Brain microvascular endothelial cell (primary cell): ENCODE results near the gene CDYL.

Experiments used
- DNase-seq: peaks from one replicate; pipeline ENCODE4 v3.0.0-alpha.2; 2020
- H3K27ac ChIP-seq: fragments of 250-450 bp; sonication (Bioruptor Pico); 2 replicates; pipeline ENCODE4 v1.5.1; 2020; ENCODE audit warnings: mild to moderate bottlenecking, moderate library complexity
- H3K27me3 ChIP-seq: fragments of 250-450 bp; sonication (Bioruptor Pico); replicated peaks from 2 replicates; pipeline ENCODE4 v1.5.1; 2020; ENCODE audit warnings: mild to moderate bottlenecking
- H3K36me3 ChIP-seq: fragments of 250-450 bp; sonication (Bioruptor Pico); replicated peaks from 2 replicates; pipeline ENCODE4 v1.5.1; 2020; ENCODE audit warnings: mild to moderate bottlenecking
- H3K4me3 ChIP-seq: 2 replicates; pipeline ENCODE4 v1.5.1; 2011; ENCODE audit warnings: low read depth, mild to moderate bottlenecking, control low read depth, low read length, moderate library complexity
- in situ Hi-C: cut with HindIII; loops from 2 replicates; pipeline ENCODE4 v1.10.0; 2017; ENCODE audit warnings: low sequenced_read_pairs, low pct_ligation_motif_present
- TF ChIP-seq, protein P1 (sequence below): IDR thresholded peaks from 2 replicates; pipeline ENCODE4 v1.5.1; 2011; ENCODE audit warnings: low read depth, mild to moderate bottlenecking, moderate library complexity, low read length, control low read depth, inconsistent platforms; ENCODE audit errors: missing control alignments

The CDYL gene

DNA sequence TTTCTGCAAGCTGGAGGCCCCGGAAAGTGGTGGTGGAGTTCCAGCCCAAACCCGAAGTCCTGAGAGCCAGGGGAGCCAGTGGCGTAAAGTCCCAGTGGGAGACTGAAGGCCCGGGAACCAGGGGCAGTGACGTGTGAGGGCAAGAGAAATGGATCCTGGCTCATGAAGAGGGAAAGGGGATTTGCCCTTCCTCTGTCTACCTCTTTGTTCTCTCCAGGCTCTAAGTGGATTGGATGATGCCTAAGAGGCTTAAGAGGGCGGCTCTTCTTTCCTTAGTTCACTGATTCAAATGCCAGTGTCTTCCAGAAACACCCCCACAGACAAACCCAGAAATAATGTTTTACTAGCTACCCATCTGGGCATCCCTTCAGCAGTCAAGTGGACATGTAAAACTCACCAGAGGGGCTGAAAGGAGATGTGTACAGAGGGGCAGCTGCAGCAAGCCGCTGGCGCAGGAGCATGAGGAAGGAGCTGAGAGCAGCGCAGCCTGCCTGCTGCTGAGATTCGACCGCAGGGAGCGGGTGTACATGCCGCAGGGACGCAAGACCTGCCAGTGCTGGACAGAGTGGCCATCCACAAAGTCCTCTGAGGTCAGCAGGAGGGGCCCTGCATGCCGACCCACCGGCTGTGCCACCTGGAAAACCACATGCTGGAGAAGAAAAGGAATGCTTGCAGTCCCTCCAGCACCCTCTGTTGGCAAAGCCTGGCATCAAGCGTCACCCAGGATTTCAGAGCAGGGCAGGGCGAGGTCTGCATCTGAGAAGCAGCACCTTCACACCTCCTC, 29.5 kb downstream of the CDYL start:
- no peak for DNase-seq

DNA sequence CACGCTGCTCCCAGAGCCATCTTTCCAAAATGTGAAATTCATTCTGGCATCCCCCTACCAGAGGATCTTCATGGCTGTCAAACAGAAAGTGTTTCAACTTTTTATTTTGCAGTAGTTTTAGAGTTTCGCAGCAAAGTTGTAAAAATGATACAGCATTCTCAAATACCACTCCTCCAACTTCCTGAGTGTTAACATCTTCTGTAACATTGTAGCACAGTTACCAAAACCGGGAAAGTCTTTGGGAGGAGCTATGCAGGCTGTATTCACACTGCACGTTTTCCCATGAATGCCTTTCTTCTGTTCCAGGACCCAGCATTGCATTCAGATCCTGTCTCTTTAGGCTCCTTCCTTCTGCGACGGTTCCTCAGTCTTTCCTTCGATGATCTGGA, 30.1 kb downstream of the CDYL start:
- H3K36me3 ChIP-seq = no peaks in the 10 kb centered on the region
- H3K27ac ChIP-seq = no peak overlapping the region
- no peak for DNase-seq
- in situ Hi-C loops = no loop called here
- TF ChIP-seq, protein P1, sequence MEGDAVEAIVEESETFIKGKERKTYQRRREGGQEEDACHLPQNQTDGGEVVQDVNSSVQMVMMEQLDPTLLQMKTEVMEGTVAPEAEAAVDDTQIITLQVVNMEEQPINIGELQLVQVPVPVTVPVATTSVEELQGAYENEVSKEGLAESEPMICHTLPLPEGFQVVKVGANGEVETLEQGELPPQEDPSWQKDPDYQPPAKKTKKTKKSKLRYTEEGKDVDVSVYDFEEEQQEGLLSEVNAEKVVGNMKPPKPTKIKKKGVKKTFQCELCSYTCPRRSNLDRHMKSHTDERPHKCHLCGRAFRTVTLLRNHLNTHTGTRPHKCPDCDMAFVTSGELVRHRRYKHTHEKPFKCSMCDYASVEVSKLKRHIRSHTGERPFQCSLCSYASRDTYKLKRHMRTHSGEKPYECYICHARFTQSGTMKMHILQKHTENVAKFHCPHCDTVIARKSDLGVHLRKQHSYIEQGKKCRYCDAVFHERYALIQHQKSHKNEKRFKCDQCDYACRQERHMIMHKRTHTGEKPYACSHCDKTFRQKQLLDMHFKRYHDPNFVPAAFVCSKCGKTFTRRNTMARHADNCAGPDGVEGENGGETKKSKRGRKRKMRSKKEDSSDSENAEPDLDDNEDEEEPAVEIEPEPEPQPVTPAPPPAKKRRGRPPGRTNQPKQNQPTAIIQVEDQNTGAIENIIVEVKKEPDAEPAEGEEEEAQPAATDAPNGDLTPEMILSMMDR = no peak
- H3K4me3 ChIP-seq = no peak overlapping the region
- no peaks in the 10 kb centered on the region for H3K27me3 ChIP-seq

More for the DNA sequence above, 29.5 kb downstream of the CDYL start:
- no peaks in the 10 kb centered on the region for H3K36me3 ChIP-seq
- in situ Hi-C loops = no loop called here
- H3K27ac ChIP-seq = no peak overlapping the region
- H3K27me3 ChIP-seq = no peaks in the 10 kb centered on the region
- no peak overlapping the region for H3K4me3 ChIP-seq
- TF ChIP-seq, protein P1 = peak; percentile 83

DNA sequence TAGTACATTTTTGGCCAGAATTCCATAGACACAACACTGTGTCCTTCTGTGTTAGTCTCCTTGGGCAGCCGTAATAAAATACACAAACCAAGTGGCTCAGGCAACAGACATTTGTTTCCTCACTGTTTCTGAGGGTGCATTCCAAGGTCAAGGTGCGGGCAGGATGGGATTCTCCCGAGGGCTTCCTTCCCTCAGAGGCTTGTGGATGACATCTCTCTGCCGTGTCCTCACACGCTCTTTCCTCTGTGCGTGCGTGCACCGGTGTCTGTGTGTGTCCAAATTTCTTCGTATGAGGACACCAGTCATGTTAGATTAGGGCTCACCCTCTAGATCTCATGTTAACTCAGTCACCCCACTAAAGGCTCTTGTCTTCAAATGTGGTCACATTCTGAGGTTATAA, 30.6 kb downstream of the CDYL start:
- H3K36me3 ChIP-seq = no peaks in the 10 kb centered on the region

DNA sequence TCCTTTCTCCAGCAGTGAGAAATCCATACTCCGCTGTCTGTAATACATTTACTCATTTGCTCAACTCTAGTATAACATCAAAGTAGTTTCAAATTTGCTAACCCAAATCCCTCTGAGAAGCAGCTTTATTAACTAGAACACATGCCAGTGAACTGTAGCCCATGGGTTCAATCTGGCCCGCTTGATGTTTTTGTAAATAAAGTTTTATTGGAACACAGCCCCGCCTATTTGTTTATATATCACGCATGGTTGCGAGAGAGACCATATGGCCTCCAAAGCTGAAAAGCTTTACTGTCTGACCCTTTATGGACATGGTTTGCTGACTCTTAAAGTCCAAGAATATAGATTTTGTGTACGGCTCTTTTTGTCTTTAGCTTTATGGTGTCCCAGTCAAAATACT, 32.2 kb downstream of the CDYL start:
- no peaks in the 10 kb centered on the region for H3K27me3 ChIP-seq
- DNase-seq = no peak
- H3K4me3 ChIP-seq = no peak overlapping the region
- no peak overlapping the region for H3K27ac ChIP-seq
- TF ChIP-seq, protein P1 = no peak
- in situ Hi-C loops = no loop called here
- H3K36me3 ChIP-seq = no peaks in the 10 kb centered on the region

More for the DNA sequence above, 30.6 kb downstream of the CDYL start:
- Histone ChIP-seq H3K4me3 (no peak overlapping the region), H3K27ac (no peak overlapping the region), H3K27me3 (no peaks in the 10 kb centered on the region)
- in situ Hi-C loops = no loop called here
- TF ChIP-seq, protein P1 = no peak
- no peak for DNase-seq

DNA sequence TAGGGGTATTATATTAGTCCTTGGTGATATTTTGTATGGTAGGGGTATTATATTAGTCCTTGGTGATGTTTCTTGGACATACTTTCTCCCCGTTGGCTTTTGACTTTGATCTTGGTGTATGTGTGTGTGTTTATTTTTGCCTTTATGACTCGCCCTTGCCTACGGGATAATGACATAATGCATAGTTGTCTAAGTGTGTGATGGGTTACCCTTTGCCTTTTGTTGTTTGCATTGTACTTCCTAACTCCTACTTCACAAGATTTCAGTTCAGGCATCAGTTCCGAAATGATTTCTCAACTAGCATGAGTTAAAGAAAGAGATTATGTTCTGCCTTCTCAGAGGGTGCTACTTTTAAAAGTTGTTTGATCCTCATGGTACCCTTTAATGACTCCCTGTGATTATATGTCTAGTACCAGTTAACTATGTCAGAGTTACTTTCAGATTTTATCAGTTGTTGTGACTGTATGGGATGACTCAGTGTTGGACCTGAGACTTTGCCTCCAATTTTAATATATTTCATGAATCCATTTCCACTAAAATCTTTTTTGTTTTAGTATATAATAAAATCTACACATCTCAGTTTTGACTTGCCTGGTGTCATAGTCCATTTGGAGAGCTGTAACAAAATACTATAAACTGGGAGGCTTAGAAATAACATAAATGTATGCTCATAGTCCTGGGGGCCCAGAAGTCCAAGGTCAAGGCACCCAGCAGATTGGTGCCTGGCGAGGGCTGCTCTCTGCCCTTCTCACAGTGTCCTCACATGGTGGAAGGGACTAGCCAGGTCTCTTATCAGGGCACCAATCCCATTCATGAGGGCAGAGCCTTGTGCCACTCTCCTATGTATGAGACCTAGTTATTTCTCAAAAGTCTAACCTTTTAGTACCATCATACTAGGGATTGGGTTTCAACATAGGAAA, 34.1 kb downstream of the CDYL start:
- in situ Hi-C loops = no loop called here
- H3K4me3 ChIP-seq = no peak overlapping the region
- H3K27ac ChIP-seq = peak overlapping the region; percentile 38
- no peaks in the 10 kb centered on the region for H3K36me3 ChIP-seq
- H3K27me3 ChIP-seq = no peaks in the 10 kb centered on the region
- TF ChIP-seq, protein P1 = no peak
- DNase-seq = peak; percentile 57
